Stimulated activated CD8-positive, alpha-beta memory T cell treated with anti-CD3 and anti-CD28 coated beads, Interleukin-15, amount 100 ng/mL, for 4 hours (primary cell): Measurements from ENCODE around the gene TNFAIP8.

Source experiments
- DNase-seq, 2 donors: peaks; one replicate each; pipeline ENCODE4 v3.0.0-alpha.2; 2020; ENCODE audit warnings: low read depth in 2 of 2

TNFAIP8 gene

GRCh38 chr5:119328753-119329602 is 26.8 kb upstream of the TNFAIP8 start:
- no peak for DNase-seq

- no peak for DNase-seq
These were observed 26.2 kb upstream of the TNFAIP8 start for GRCh38 chr5:119329666-119330065.

GRCh38 chr5:119330367-119331183 is 25.2 kb upstream of the TNFAIP8 start:
- DNase-seq = no peak

- DNase-seq = no peak
These were observed 24.2 kb upstream of the TNFAIP8 start for GRCh38 chr5:119331566-119332095.

GRCh38 chr5:119332208-119332607 is 23.6 kb upstream of the TNFAIP8 start:
- no peak for DNase-seq

GRCh38 chr5:119332978-119333401 is 22.8 kb upstream of the TNFAIP8 start:
- no peak for DNase-seq

- no peak for DNase-seq
These were observed 22.4 kb upstream of the TNFAIP8 start for GRCh38 chr5:119333421-119333851.

- no peak for DNase-seq
These were observed 20.6 kb upstream of the TNFAIP8 start for GRCh38 chr5:119335261-119335677.

GRCh38 chr5:119336262-119336661 is 19.6 kb upstream of the TNFAIP8 start:
- DNase-seq = no peak

GRCh38 chr5:119336845-119337580 is 18.8 kb upstream of the TNFAIP8 start:
- DNase-seq = no peak

- DNase-seq = no peak
These were observed 17.4 kb upstream of the TNFAIP8 start for GRCh38 chr5:119338326-119338946.

GRCh38 chr5:119339344-119339743 is 16.5 kb upstream of the TNFAIP8 start:
- no peak for DNase-seq

- DNase-seq = no peak
These were observed 15.9 kb upstream of the TNFAIP8 start for GRCh38 chr5:119339965-119340364.

GRCh38 chr5:119340597-119341218 is 15.1 kb upstream of the TNFAIP8 start:
- no peak for DNase-seq

- no peak for DNase-seq
These were observed 14.1 kb upstream of the TNFAIP8 start for GRCh38 chr5:119341452-119342349.

- DNase-seq = no peak
These were observed 13.4 kb upstream of the TNFAIP8 start for GRCh38 chr5:119342406-119342805.

GRCh38 chr5:119343052-119343451 is 12.8 kb upstream of the TNFAIP8 start:
- no peak for DNase-seq

GRCh38 chr5:119343766-119344165 is 12.1 kb upstream of the TNFAIP8 start:
- DNase-seq = peak in 1 of 2 donors; percentile 53

- DNase-seq = no peak
These were observed 11.6 kb upstream of the TNFAIP8 start for GRCh38 chr5:119344231-119344630.

GRCh38 chr5:119345861-119346260 is 10.0 kb upstream of the TNFAIP8 start:
- DNase-seq = no peak
